Measurements from ENCODE around the gene APLF.
A peak's percentile ranks its signal among the peaks of the same experiment; 100 is the strongest.

The APLF gene

GRCh38 chr2:68467077-68467960 is at the start of gene APLF, which contains the start of gene FBXO48:
TSS of gene APLF (plus strand) at chr2:68467585. CDS start at chr2:68467732, 147 bp downstream.
TSS of gene FBXO48 (minus strand) at chr2:68467294. CDS start at chr2:68465145, 2,149 bp downstream.
- Mint-ChIP-seq H3K27me3 (no peaks in the 10 kb centered on the region), H3K4me3 (peak within 1 kb of the TSS; percentile 96), H3K27ac (peak within 1 kb of the TSS; percentile 94), H3K4me1 (ENCODE audit: low read depth) (peaks cover 29% of the 10 kb centered on the region), H3K36me3 (ENCODE audit: low read depth) (peaks cover 13% of the 10 kb centered on the region), H3K9me3 (no peaks in the 10 kb centered on the region)
- intact Hi-C loops (cut with micrococcal nuclease) = loop anchor here (5.0 to 10.0 kb wide), 2 partner anchors 225 to 277 kb away; no protein-coding TSS in a partner anchor

GRCh38 chr2:68417926-68418325 is 49.5 kb upstream of the APLF start:
- peaks cover 44% of the 10 kb centered on the region for H3K4me1 Mint-ChIP-seq (ENCODE audit: low read depth)
- no peak overlapping the region for H3K27ac Mint-ChIP-seq
- H3K4me3 Mint-ChIP-seq = no peak overlapping the region

GRCh38 chr2:68418419-68418818 is 49.0 kb upstream of the APLF start:
- no peak overlapping the region for H3K27ac Mint-ChIP-seq
- H3K4me1 Mint-ChIP-seq (ENCODE audit: low read depth) = peaks cover 41% of the 10 kb centered on the region
- no peak overlapping the region for H3K4me3 Mint-ChIP-seq

More at GRCh38 chr2:68417926-68418325, 49.5 kb upstream of the APLF start:
- Mint-ChIP-seq H3K36me3 (ENCODE audit: low read depth) (no peaks in the 10 kb centered on the region), H3K9me3 (no peaks in the 10 kb centered on the region), H3K27me3 (no peaks in the 10 kb centered on the region)
- intact Hi-C loops (cut with micrococcal nuclease) = no loop called here

GRCh38 chr2:68418855-68419254 is 48.5 kb upstream of the APLF start:
- Mint-ChIP-seq H3K4me1 (ENCODE audit: low read depth) (peaks cover 38% of the 10 kb centered on the region), H3K36me3 (ENCODE audit: low read depth) (no peaks in the 10 kb centered on the region), H3K27ac (no peak overlapping the region), H3K27me3 (no peaks in the 10 kb centered on the region), H3K4me3 (no peak overlapping the region), H3K9me3 (no peaks in the 10 kb centered on the region)
- intact Hi-C loops (cut with micrococcal nuclease) = no loop called here

More at GRCh38 chr2:68418419-68418818, 49.0 kb upstream of the APLF start:
- Mint-ChIP-seq H3K9me3 (no peaks in the 10 kb centered on the region), H3K27me3 (no peaks in the 10 kb centered on the region), H3K36me3 (ENCODE audit: low read depth) (no peaks in the 10 kb centered on the region)
- intact Hi-C loops (cut with micrococcal nuclease) = no loop called here

GRCh38 chr2:68420254-68420910 is 47.0 kb upstream of the APLF start:
- no peaks in the 10 kb centered on the region for H3K36me3 Mint-ChIP-seq (ENCODE audit: low read depth)
- intact Hi-C loops (cut with micrococcal nuclease) = no loop called here
- H3K27me3 Mint-ChIP-seq = no peaks in the 10 kb centered on the region
- peaks cover 38% of the 10 kb centered on the region for H3K4me1 Mint-ChIP-seq (ENCODE audit: low read depth)
- H3K9me3 Mint-ChIP-seq = no peaks in the 10 kb centered on the region
- H3K27ac Mint-ChIP-seq = no peak overlapping the region
- H3K4me3 Mint-ChIP-seq = no peak overlapping the region

GRCh38 chr2:68423966-68424650 is 43.3 kb upstream of the APLF start:
- Mint-ChIP-seq H3K27me3 (no peaks in the 10 kb centered on the region), H3K4me3 (no peak overlapping the region), H3K36me3 (ENCODE audit: low read depth) (no peaks in the 10 kb centered on the region), H3K27ac (no peak overlapping the region), H3K4me1 (ENCODE audit: low read depth) (peaks cover 34% of the 10 kb centered on the region), H3K9me3 (no peaks in the 10 kb centered on the region)
- intact Hi-C loops (cut with micrococcal nuclease) = no loop called here

- Mint-ChIP-seq H3K9me3 (no peaks in the 10 kb centered on the region), H3K4me1 (ENCODE audit: low read depth) (peaks cover 27% of the 10 kb centered on the region), H3K4me3 (no peak overlapping the region), H3K36me3 (ENCODE audit: low read depth) (no peaks in the 10 kb centered on the region), H3K27ac (no peak overlapping the region), H3K27me3 (no peaks in the 10 kb centered on the region)
- intact Hi-C loops (cut with micrococcal nuclease) = no loop called here
These were observed 41.9 kb upstream of the APLF start for GRCh38 chr2:68425503-68425902.

GRCh38 chr2:68426446-68426845 is 40.9 kb upstream of the APLF start:
- Mint-ChIP-seq H3K4me1 (ENCODE audit: low read depth) (peaks cover 23% of the 10 kb centered on the region), H3K4me3 (no peak overlapping the region), H3K27me3 (no peaks in the 10 kb centered on the region), H3K36me3 (ENCODE audit: low read depth) (no peaks in the 10 kb centered on the region), H3K9me3 (no peaks in the 10 kb centered on the region), H3K27ac (no peak overlapping the region)
- intact Hi-C loops (cut with micrococcal nuclease) = loop anchor here (2.0 kb wide), 1 partner anchor 14 kb away; no protein-coding TSS in a partner anchor

GRCh38 chr2:68426848-68427579 is 40.4 kb upstream of the APLF start:
- no peaks in the 10 kb centered on the region for H3K36me3 Mint-ChIP-seq (ENCODE audit: low read depth)
- H3K27me3 Mint-ChIP-seq = no peaks in the 10 kb centered on the region
- H3K9me3 Mint-ChIP-seq = no peaks in the 10 kb centered on the region
- intact Hi-C loops (cut with micrococcal nuclease) = loop anchor here (2.0 kb wide), 1 partner anchor 14 kb away; no protein-coding TSS in a partner anchor
- no peak overlapping the region for H3K27ac Mint-ChIP-seq
- peaks cover 18% of the 10 kb centered on the region for H3K4me1 Mint-ChIP-seq (ENCODE audit: low read depth)
- no peak overlapping the region for H3K4me3 Mint-ChIP-seq

GRCh38 chr2:68428126-68428525 is 39.3 kb upstream of the APLF start:
- Mint-ChIP-seq H3K27ac (no peak overlapping the region), H3K36me3 (ENCODE audit: low read depth) (no peaks in the 10 kb centered on the region), H3K4me3 (no peak overlapping the region), H3K27me3 (no peaks in the 10 kb centered on the region), H3K4me1 (ENCODE audit: low read depth) (peaks cover 17% of the 10 kb centered on the region), H3K9me3 (no peaks in the 10 kb centered on the region)
- intact Hi-C loops (cut with micrococcal nuclease) = no loop called here

GRCh38 chr2:68428746-68429145 is 38.6 kb upstream of the APLF start:
- H3K4me1 Mint-ChIP-seq (ENCODE audit: low read depth) = peaks cover 17% of the 10 kb centered on the region
- H3K36me3 Mint-ChIP-seq (ENCODE audit: low read depth) = no peaks in the 10 kb centered on the region
- no peaks in the 10 kb centered on the region for H3K27me3 Mint-ChIP-seq
- no peak overlapping the region for H3K4me3 Mint-ChIP-seq
- H3K27ac Mint-ChIP-seq = no peak overlapping the region
- intact Hi-C loops (cut with micrococcal nuclease) = no loop called here
- no peaks in the 10 kb centered on the region for H3K9me3 Mint-ChIP-seq

GRCh38 chr2:68429311-68429826 is 38.0 kb upstream of the APLF start:
- Mint-ChIP-seq H3K27me3 (no peaks in the 10 kb centered on the region), H3K36me3 (ENCODE audit: low read depth) (no peaks in the 10 kb centered on the region), H3K27ac (no peak overlapping the region), H3K9me3 (peaks cover under 1% of the 10 kb centered on the region), H3K4me1 (ENCODE audit: low read depth) (peaks cover 17% of the 10 kb centered on the region), H3K4me3 (no peak overlapping the region)
- intact Hi-C loops (cut with micrococcal nuclease) = no loop called here

- H3K4me1 Mint-ChIP-seq (ENCODE audit: low read depth) = peaks cover 27% of the 10 kb centered on the region
- no peak overlapping the region for H3K4me3 Mint-ChIP-seq
- H3K27me3 Mint-ChIP-seq = no peaks in the 10 kb centered on the region
- intact Hi-C loops (cut with micrococcal nuclease) = no loop called here
- peaks cover 9% of the 10 kb centered on the region for H3K9me3 Mint-ChIP-seq
- H3K36me3 Mint-ChIP-seq (ENCODE audit: low read depth) = no peaks in the 10 kb centered on the region
- no peak overlapping the region for H3K27ac Mint-ChIP-seq
These were observed 35.9 kb upstream of the APLF start for GRCh38 chr2:68431316-68431972.
